Stimulated activated CD8-positive, alpha-beta memory T cell treated with anti-CD3 and anti-CD28 coated beads, Interleukin-2, amount 100 ng/mL, for 1 hour (primary cell): ENCODE results near the gene SH2B2.
"Not testable (repeated sequence)": the region's sequence is repeated elsewhere in the genome, so short reads cannot be mapped to it uniquely, and the experiment has no call there.

Experiments
- DNase-seq, 2 donors: peaks; one replicate each; pipeline ENCODE4 v3.0.0-alpha.2; 2020; ENCODE audit warnings: low read depth in 2 of 2

Gene SH2B2

DNA sequence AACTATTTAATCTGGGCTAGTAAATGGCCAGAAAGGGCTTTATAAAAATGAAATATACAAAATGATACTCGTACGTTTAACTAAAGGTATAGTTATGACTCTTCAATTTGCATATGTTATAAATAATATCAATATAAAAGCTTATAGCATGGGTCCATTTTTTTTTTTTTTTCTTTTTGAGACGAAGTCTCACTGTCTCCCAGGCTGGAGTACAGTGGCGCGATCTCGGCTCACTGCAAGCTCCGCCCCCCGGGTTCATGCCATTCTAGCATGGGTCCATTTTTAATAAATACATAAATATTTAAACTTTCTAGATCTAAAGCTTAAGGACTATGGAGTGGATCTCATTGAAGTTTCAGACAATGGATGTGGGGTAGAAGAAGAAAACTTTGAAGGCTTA is 50.3 kb downstream of the SH2B2 start:
- not testable (repeated sequence) for DNase-seq

DNA sequence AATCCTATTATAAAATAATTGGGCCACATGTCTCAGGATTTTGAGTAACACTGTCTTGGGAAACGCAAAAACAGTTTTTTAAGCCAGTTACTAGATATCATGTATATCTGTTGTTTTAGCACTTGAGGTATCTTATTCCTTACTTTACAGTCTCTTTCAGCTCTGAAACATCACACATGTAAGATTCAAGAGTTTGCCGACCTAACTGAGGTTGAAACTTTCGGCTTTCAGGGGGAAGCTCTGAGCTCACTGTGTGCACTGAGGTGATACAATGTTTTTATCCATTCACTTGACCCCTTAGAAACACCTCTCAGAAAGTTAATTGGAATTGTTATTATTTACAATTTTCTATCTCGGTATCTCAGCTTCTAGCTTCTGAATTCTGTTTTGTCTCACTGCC is 50.8 kb downstream of the SH2B2 start:
- not testable (repeated sequence) for DNase-seq

DNA sequence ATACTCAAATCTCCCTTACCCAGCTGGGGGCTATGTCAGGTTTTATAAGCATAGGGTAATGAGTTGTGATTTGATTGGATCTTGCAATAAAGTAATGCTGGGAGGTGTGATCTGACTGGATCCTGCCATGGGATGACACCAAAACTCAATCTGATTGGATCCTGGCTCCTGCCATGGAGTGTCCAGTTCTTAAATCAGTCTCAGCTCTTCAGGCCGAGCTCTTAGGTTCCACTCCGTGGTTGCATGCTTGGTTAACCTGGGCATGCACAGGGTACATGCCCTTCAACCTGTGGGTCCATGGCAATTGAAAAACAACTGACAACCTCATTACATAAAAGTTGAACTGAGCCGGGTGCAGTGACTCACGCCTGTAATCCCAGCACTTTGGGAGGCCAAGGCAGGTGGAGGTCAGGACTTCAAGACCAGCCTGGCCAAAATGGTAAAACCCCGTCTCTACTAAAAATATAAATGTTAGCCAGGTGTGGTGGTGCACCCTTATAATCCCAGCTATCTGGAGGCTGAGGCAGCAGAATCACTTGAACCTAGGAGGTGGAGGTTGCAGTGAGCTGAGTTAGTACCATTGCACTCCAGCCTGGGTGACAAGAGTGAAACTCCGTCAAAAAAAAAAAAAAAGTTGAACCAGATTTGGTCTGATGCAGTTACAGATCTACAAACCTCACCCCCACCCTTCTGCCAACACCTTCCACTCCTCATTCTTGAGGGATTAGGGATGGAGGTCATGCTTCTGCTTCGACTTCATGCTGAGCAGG is 54.1 kb downstream of the SH2B2 start:
- not testable (repeated sequence) for DNase-seq

DNA sequence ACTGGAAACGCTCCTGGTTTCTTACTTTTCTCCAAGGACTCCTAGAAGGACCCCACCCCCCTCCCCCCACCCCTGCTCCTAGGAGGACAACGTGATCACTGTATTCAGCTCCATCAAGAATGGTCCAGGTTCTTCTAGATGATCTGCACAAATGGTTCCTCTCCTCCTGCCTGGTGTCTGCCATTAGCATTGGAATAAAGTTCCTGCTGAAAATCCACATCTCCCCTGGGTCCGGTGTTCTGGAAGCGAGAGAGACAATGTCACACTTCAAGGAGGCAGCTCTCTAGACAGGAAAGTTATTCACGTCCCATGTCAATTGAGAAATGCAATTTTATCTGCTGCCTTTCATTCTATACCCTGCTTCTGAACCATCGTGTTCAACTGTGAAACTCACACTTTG is 60.3 kb downstream of the SH2B2 start:
- not testable (repeated sequence) for DNase-seq

DNA sequence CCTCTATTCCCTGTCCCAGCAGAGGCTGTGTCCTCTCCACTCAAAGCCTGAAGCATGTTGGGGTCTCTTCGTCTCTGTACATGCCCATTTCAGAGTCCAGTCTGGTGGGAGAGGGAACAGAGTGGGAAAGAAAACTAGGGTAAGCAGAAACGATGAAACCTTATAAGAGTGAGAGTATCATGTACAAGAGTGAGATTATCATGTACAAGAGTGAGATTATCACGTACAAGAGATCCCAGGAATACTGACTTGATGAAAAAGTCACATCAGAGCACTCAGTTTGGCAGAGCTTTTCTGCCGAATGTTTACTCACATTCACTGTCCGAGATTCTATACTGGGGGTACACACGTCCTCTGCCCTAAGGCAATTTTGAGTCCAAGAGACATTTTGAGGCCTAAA is 69.7 kb downstream of the SH2B2 start, which contains the start of gene SPDYE6:
Gene SPDYE6 (minus strand): TSS at position 101 of the 400 bp plus-strand sequence. CDS start 421 bp downstream, outside the sequence.
- DNase-seq, result not testable (repeated sequence)

DNA sequence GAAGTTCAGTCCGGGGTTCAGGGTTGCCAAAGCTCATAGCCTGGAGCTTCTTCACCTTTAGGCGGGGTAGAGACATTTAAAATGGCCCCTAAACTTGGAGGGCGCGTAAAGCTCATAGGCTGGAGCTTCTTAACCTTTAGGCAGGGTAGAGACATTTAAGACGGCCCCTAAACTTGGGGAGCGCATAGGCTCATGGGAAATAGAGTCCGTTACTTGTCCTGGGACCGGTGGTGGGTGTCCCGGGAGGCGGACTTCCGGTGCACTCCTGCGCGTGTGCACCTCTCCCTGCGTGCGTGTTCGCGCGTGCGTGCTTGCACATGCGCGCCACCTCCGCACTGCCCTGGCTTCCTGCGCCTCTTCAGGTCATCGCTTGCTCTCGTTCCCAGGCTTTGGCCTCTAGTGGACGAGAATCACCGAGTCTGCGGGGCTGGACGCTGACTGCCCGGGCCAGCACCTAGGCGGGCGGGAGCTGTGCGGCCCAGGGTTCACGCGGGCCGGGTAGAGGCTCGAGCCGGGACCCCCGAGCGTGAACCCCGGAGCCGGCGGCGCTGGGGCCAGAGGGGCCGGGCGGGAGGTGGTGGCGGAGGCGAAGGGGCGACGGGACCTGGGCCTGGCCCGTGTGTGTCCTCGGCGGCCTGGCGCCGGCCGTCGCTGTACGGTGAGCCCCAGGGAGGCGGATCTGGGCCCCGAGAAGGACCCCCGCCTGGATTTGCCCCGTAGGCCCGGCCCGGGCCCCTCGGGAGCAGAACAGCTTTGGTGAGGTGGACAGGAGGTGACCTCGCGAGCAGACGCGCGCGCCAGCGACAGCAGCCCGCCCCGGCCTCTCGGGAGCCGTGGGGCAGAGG is 77.1 kb downstream of the SH2B2 start:
- peak; percentile 80 to 81 for DNase-seq

DNA sequence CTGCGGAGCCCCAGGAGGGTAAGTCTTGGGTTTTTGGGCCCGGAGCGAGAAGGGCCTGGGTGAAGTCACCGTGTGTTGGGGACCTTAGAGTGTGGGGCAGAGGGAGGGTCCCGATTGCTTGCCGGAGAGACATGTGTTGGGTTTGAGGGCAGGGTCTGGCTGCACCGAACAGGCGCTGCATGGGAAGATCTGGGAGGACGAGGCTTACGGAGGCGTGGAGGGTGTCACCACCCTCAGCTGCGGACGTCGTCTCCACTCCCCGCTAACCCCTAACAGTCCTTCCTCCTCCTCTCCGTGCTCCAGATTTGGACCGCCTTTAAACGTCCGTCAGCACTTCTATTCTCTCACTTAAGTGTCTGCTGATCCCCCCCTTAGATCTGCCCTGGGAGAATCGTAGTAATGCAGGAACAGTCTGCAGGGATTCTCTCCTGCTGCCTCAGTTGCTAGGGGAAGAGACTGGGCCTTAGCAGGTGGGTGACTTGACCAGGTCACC is 77.8 kb downstream of the SH2B2 start:
- not testable (repeated sequence) for DNase-seq

DNA sequence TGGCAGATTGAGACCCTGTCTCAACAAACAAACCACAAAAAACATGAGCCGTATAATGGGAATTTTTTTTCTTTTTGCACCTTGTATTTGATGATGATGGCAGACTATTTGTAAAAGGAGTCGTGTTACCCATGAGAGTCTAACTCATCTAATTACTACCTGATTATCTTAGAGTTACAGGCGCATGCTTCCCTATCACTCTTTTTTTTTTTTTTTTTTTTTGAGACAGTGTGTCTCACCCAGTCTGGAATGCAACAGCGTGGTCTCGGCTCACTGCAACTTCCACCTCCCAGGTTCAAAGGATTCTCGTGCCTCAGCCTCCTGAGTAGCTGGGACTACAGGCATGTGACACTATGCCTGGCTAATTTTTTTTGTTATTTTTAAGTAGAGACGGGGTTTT is 78.7 kb downstream of the SH2B2 start:
- not testable (repeated sequence) for DNase-seq

DNA sequence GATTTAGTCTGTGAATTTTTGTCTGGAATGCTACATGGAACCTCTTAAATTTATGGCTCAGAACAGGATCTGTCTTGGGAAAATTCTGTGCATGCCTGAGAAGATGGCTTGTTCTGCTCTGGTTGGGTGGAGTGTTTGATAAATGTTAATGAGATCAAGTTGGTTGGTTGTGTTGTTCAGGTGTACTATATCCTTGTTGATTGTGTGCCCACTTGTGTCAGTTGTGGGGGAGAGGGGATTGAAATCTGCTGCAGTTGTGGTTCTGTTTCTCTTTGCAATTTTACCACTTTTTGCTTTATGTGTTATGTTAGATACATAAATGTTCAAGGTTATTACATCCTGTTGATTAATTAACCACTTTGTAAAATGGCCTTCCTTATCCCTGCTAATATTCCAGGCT is 83.4 kb downstream of the SH2B2 start:
- not testable (repeated sequence) for DNase-seq
